ENCODE results near the gene HBQ1. TPM values are rescaled to one million over a fixed set of nuclear protein-coding genes. Genes with fewer than 3 reads are reported as not detected.

The HBQ1 gene
- total and polyA plus RNA-seq, 4 experiments from 2014 or later, result not detected

- Histone ChIP-seq H3K9me3 (ENCODE audit: control insufficient read depth in 1 of 2, low read length in 2 of 2) (no peaks in the 10 kb centered on the region), H3K4me1 (ENCODE audit: insufficient read depth, low read length) (peaks cover 21% of the 10 kb centered on the region), H3K27me3 (ENCODE audit: insufficient read depth, low read length) (peaks cover 35% of the 10 kb centered on the region), H3K4me3 (ENCODE audit: low read length in 2 of 2) (no peak overlapping the region), H3K36me3 (ENCODE audit: insufficient read depth, low read length) (no peaks in the 10 kb centered on the region), H3K27ac (ENCODE audit: low read depth, low read length) (no peak overlapping the region)
- Mint-ChIP-seq H3K4me3 (peak overlapping the region in 4 of 8 donors; percentile 10 to 55 (median 20)), H3K4me1 (peaks cover 6 to 33% (median 19%) of the 10 kb centered on the region in 4 donors), H3K27me3 (peaks cover 28 to 34% of the 10 kb centered on the region in 2 donors), H3K27ac (no peak overlapping the region), H3K9me3 (peaks cover 0 to 1% (median 0%) of the 10 kb centered on the region in 8 donors), H3K36me3 (no peaks in the 10 kb centered on the region)
- intact Hi-C loops (cut with micrococcal nuclease), result no loop called here
- POLR2A ChIA-PET (ENCODE audit: partially characterized antibody), result no interaction called here
- no peak for DNase-seq
- CTCF ChIA-PET (ENCODE audit: partially characterized antibody), result interaction anchor here (1.1 kb wide), 1 partner anchor 71 kb away, joined by 4 read pairs; no protein-coding TSS in a partner anchor
These were observed 2.1 kb upstream of the HBQ1 start for GRCh38 chr16:177981-178667.

DNA sequence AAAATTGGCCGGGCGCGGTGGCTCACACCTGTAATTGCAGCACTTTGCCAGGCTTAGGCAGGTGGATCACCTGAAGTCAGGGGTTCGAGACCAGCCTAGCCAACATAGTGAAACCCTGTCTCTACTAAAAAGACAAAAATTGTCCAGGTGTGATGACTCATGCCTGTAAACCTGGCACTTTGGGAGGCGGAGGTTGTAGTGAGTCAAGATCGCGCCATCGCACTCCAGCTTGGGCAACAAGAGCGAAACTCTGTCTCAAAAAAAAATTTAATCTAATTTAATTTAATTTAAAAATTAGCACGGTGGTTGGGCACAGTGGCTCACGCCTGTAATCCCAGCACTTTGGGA, 1.6 kb upstream of the HBQ1 start:
- H3K36me3 ChIP-seq (ENCODE audit: insufficient read depth, low read length), result no peaks in the 10 kb centered on the region
- no peak for DNase-seq
- no peak overlapping the region for H3K4me3 ChIP-seq (ENCODE audit: low read length in 2 of 2)
- intact Hi-C loops (cut with micrococcal nuclease), result no loop called here
- no peaks in the 10 kb centered on the region for H3K9me3 Mint-ChIP-seq
- peaks cover 21% of the 10 kb centered on the region for H3K4me1 ChIP-seq (ENCODE audit: insufficient read depth, low read length)
- POLR2A ChIA-PET (ENCODE audit: partially characterized antibody), result no interaction called here
- H3K36me3 Mint-ChIP-seq, result no peaks in the 10 kb centered on the region
- CTCF ChIA-PET (ENCODE audit: partially characterized antibody), result interaction anchor here (1.1 kb wide), 1 partner anchor 71 kb away, joined by 4 read pairs; no protein-coding TSS in a partner anchor
- no peak overlapping the region for H3K4me3 Mint-ChIP-seq
- no peak overlapping the region for H3K27ac Mint-ChIP-seq
- H3K27ac ChIP-seq (ENCODE audit: low read depth, low read length), result no peak overlapping the region
- H3K4me1 Mint-ChIP-seq, result peaks cover 5 to 31% (median 17%) of the 10 kb centered on the region in 4 donors
- H3K27me3 Mint-ChIP-seq, result peaks cover 26 to 32% of the 10 kb centered on the region in 2 donors
- H3K27me3 ChIP-seq (ENCODE audit: insufficient read depth, low read length), result peaks cover 35% of the 10 kb centered on the region
- no peaks in the 10 kb centered on the region for H3K9me3 ChIP-seq (ENCODE audit: control insufficient read depth in 1 of 2, low read length in 2 of 2)

- peaks cover 35% of the 10 kb centered on the region for H3K27me3 ChIP-seq (ENCODE audit: insufficient read depth, low read length)
- Mint-ChIP-seq H3K27ac (no peak overlapping the region), H3K4me3 (peak overlapping the region in 6 of 8 donors; percentile 11 to 77 (median 52)), H3K27me3 (peaks cover 24 to 30% of the 10 kb centered on the region in 2 donors), H3K4me1 (peaks cover 5 to 28% (median 16%) of the 10 kb centered on the region in 4 donors), H3K9me3 (no peaks in the 10 kb centered on the region), H3K36me3 (no peaks in the 10 kb centered on the region)
- H3K27ac ChIP-seq (ENCODE audit: low read depth, low read length), result no peak overlapping the region
- no peaks in the 10 kb centered on the region for H3K9me3 ChIP-seq (ENCODE audit: control insufficient read depth in 1 of 2, low read length in 2 of 2)
- no peak overlapping the region for H3K4me3 ChIP-seq (ENCODE audit: low read length in 2 of 2)
- DNase-seq, result no peak
- CTCF ChIA-PET (ENCODE audit: partially characterized antibody), result interaction anchor here (1.1 to 1.4 kb wide), 2 partner anchors 72 kb away, joined by 4 to 7 read pairs; no protein-coding TSS in a partner anchor
- H3K4me1 ChIP-seq (ENCODE audit: insufficient read depth, low read length), result peaks cover 21% of the 10 kb centered on the region
- no peaks in the 10 kb centered on the region for H3K36me3 ChIP-seq (ENCODE audit: insufficient read depth, low read length)
- intact Hi-C loops (cut with micrococcal nuclease), result loop anchor here (2.0 kb wide), 2 partner anchors 41 to 183 kb away; partner anchors contain the start of gene NPRL3
- POLR2A ChIA-PET (ENCODE audit: partially characterized antibody), result no interaction called here
These were observed 807 bp upstream of the HBQ1 start for GRCh38 chr16:179211-180092.

GRCh38 chr16:180681-181564, 664 bp downstream of the HBQ1 start:
- H3K4me3 Mint-ChIP-seq, result peak overlapping the region in 4 of 8 donors; percentile 31 to 63 (median 48)
- H3K27me3 Mint-ChIP-seq, result peaks cover 12 to 18% of the 10 kb centered on the region in 2 donors
- H3K36me3 Mint-ChIP-seq, result no peaks in the 10 kb centered on the region
- DNase-seq, result peak; percentile 79 to 84 (median 82)
- H3K9me3 ChIP-seq (ENCODE audit: control insufficient read depth in 1 of 2, low read length in 2 of 2), result no peaks in the 10 kb centered on the region
- no peaks in the 10 kb centered on the region for H3K36me3 ChIP-seq (ENCODE audit: insufficient read depth, low read length)
- ChIA-PET CTCF (ENCODE audit: partially characterized antibody) (interaction anchor here (0.6 to 3.5 kb wide), 12 partner anchors 11 to 162 kb away, joined by 3 to 29 read pairs (median 6); partner anchors contain the start of genes POLR3K and SNRNP25), POLR2A (ENCODE audit: partially characterized antibody) (interaction anchor here (0.6 to 1.0 kb wide), 2 partner anchors 47 to 115 kb away, joined by 3 read pairs; no protein-coding TSS in a partner anchor)
- peaks cover 2 to 16% (median 9%) of the 10 kb centered on the region in 4 donors for H3K4me1 Mint-ChIP-seq
- peak overlapping the region in 1 of 2 donors; percentile 41 for H3K4me3 ChIP-seq (ENCODE audit: low read length in 2 of 2)
- intact Hi-C loops (cut with micrococcal nuclease), result loop anchor here (1.0 to 2.0 kb wide), 4 partner anchors 42 to 182 kb away; partner anchors contain the start of gene NPRL3
- H3K27me3 ChIP-seq (ENCODE audit: insufficient read depth, low read length), result peaks cover 24% of the 10 kb centered on the region
- no peak overlapping the region for H3K27ac Mint-ChIP-seq
- H3K9me3 Mint-ChIP-seq, result no peaks in the 10 kb centered on the region
- no peak overlapping the region for H3K27ac ChIP-seq (ENCODE audit: low read depth, low read length)
- H3K4me1 ChIP-seq (ENCODE audit: insufficient read depth, low read length), result peaks cover 21% of the 10 kb centered on the region

DNA sequence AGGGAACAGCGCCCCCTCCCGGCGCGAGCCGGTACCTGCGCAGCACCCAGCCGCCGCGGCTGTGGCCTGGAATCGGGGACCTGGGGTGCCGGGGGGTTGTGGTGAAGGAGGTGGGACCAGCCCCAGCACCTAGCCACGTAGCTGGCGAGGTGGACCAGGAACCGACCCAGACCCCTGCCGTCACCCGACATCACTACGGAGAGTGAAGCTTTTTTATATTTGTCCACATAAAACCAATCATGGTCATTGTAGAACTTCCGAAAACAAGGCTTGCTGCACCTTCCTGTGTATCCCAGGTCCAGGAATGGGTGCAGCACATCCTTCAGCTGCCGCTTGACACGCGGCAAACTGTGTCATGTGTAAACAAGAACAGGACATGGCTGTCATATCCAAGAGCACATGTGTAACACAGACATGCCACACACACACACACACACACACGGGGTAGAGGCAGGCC, 1.3 kb downstream of the HBQ1 start:
- Histone ChIP-seq H3K27me3 (ENCODE audit: insufficient read depth, low read length) (peaks cover 24% of the 10 kb centered on the region), H3K4me3 (ENCODE audit: low read length in 2 of 2) (no peak overlapping the region), H3K27ac (ENCODE audit: low read depth, low read length) (no peak overlapping the region), H3K9me3 (ENCODE audit: control insufficient read depth in 1 of 2, low read length in 2 of 2) (no peaks in the 10 kb centered on the region), H3K4me1 (ENCODE audit: insufficient read depth, low read length) (peaks cover 21% of the 10 kb centered on the region), H3K36me3 (ENCODE audit: insufficient read depth, low read length) (no peaks in the 10 kb centered on the region)
- Mint-ChIP-seq H3K4me1 (peaks cover 2 to 16% (median 9%) of the 10 kb centered on the region in 4 donors), H3K36me3 (no peaks in the 10 kb centered on the region), H3K4me3 (no peak overlapping the region), H3K9me3 (no peaks in the 10 kb centered on the region), H3K27ac (peak overlapping the region in 3 of 7 donors; percentile 40 to 70 (median 55)), H3K27me3 (peaks cover 12 to 18% of the 10 kb centered on the region in 2 donors)
- POLR2A ChIA-PET (ENCODE audit: partially characterized antibody), result no interaction called here
- intact Hi-C loops (cut with micrococcal nuclease), result loop anchor here (1.0 to 2.0 kb wide), 4 partner anchors 43 to 181 kb away; partner anchors contain the start of gene NPRL3
- CTCF ChIA-PET (ENCODE audit: partially characterized antibody), result interaction anchor here (0.6 to 3.5 kb wide), 14 partner anchors 10 to 180 kb away, joined by 3 to 29 read pairs (median 4); partner anchors contain the start of genes POLR3K and SNRNP25
- DNase-seq, result no peak

DNA sequence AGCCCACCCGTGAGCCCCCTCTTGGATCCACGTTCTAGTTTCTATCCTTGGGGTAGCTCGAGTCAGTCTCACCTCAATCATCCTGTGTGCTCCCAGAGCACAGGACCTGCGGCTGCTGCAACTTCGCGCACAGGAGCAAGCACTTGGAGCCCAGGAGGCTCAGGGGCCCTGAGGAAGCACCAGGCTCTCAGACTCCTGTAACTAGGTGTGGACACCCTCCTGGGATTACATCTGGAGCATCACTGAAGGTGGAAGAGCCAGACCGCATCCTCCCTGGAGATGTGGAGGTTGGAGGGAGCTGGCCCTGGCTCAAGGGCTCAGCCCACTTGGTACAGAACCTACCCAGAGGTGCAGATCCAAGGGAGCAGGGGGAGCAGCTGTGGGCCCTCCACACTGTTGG, 2.7 kb downstream of the HBQ1 start:
- Mint-ChIP-seq H3K4me1 (peaks cover 1 to 10% (median 5%) of the 10 kb centered on the region in 4 donors), H3K27ac (peak overlapping the region in 2 of 7 donors; percentile 8 to 68), H3K9me3 (peaks cover 0 to 2% (median 0%) of the 10 kb centered on the region in 8 donors), H3K27me3 (peaks cover 11 to 12% of the 10 kb centered on the region in 2 donors), H3K36me3 (peaks cover 0 to 2% of the 10 kb centered on the region in 2 donors), H3K4me3 (no peak overlapping the region)
- intact Hi-C loops (cut with micrococcal nuclease), result no loop called here
- POLR2A ChIA-PET (ENCODE audit: partially characterized antibody), result no interaction called here
- Histone ChIP-seq H3K9me3 (ENCODE audit: control insufficient read depth in 1 of 2, low read length in 2 of 2) (no peaks in the 10 kb centered on the region), H3K27ac (ENCODE audit: low read depth, low read length) (no peak overlapping the region), H3K4me3 (ENCODE audit: low read length in 2 of 2) (no peak overlapping the region), H3K4me1 (ENCODE audit: insufficient read depth, low read length) (peaks cover 21% of the 10 kb centered on the region), H3K36me3 (ENCODE audit: insufficient read depth, low read length) (no peaks in the 10 kb centered on the region), H3K27me3 (ENCODE audit: insufficient read depth, low read length) (peaks cover 17% of the 10 kb centered on the region)
- CTCF ChIA-PET (ENCODE audit: partially characterized antibody), result interaction anchor here (0.7 to 3.5 kb wide), 11 partner anchors 8 to 179 kb away, joined by 3 to 29 read pairs (median 4); partner anchors contain the start of genes POLR3K and SNRNP25
- no peak for DNase-seq
